Right renal cortex interstitium (tissue), 3 donors: ENCODE results near the gene SLC22A25. TPM values are rescaled to one million over a fixed set of nuclear protein-coding genes. Genes with fewer than 3 reads are reported as not detected.
"Not testable (repeated sequence)": the region's sequence is repeated elsewhere in the genome, so short reads cannot be mapped to it uniquely, and the experiment has no call there.

ENCODE experiments used
- DNase-seq, 3 donors: peaks; one replicate each; pipeline ENCODE4 v3.0.0-alpha.2; 2013; ENCODE audit warnings: low read depth in 3 of 3, low spot score in 2 of 3
- polyA plus RNA-seq, 3 donors: library from polyadenylated mRNA; unstranded; fragments of 120-200 nt; gene quantifications; one replicate each; pipeline ENCODE4 v1.2.1, GENCODE V29; 2013; ENCODE audit not compliant: insufficient read length in 3 of 3

The SLC22A25 gene
- polyA plus RNA-seq, 3 donors, result not detected

DNA sequence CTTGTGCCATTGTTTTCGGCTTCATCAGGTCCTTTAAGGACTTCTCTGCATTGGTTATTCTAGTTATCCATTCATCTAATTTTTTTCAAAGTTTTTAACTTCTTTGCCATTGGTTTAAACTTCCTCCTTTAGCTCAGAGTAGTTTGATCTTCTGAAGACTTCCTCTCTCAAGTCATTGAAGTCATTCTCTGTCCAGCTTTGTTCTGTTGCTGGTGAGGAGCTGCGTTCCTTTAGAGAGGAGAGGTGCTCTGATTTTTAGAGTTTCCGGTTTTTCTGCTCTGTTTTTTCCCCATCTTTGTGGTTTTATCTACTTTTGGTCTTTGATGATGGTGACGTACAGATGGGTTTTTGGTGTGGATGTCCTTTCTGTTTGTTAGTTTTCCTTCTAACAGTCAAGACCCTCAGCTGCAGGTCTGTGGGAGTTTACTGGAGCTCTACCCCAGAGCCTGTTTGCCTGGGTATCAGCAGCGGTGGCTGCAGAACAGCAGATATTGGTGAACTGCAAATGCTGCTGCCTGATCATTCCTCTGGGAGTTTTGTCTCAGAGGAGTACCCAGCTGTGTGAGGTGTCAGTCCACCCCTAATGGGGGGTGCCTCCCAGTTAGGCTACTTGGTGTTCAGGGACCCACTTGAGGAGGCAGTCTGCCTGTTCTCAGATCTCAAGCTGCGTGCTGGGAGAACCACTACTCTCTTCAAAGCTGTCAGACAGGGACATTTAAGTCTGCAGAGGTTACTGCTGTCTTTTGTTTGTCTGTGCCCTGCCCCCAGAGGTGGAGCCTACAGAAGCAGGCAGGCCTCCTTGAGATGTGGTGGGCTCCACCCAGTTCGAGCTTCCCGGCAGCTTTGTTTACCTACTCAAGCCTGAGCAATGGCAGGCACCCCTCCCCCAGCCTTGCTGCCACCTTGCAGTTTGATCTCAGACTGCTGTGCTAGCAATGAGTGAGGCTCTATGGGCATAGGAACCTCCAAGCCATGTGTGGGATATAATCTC is 7.6 kb downstream of the SLC22A25 start:
- DNase-seq, result not testable (repeated sequence)

- no peak for DNase-seq
These were observed 13.6 kb downstream of the SLC22A25 start for GRCh38 chr11:63229815-63230214.

DNA sequence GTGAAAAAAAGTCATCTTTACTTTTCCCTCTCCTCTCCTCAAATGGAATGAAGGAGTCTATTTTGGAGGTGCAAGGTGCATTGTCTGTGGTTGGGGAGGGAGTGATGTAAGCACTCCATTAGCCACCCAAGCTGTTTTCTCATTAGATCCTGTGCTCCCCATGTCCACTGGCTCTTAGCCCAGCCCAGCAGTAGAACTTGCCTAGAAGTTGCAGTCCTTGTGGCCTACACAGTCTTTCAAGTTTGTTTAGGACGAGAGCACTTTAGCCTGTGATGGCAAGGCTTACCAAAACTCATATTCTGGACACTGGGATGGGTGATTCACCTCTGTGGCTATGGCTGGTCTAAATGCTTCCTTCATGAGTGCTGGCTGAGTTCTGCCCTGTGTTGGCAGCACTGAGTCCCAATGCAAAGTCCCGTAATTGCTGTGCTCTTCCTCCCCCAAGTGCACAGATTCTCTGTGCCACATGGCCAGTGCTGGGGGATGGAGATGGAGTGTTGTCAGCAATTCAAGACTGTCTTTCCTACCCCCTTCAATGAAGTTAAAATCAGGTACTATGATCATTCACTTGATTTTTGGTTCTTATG is 15.8 kb downstream of the SLC22A25 start:
- no peak for DNase-seq

DNA sequence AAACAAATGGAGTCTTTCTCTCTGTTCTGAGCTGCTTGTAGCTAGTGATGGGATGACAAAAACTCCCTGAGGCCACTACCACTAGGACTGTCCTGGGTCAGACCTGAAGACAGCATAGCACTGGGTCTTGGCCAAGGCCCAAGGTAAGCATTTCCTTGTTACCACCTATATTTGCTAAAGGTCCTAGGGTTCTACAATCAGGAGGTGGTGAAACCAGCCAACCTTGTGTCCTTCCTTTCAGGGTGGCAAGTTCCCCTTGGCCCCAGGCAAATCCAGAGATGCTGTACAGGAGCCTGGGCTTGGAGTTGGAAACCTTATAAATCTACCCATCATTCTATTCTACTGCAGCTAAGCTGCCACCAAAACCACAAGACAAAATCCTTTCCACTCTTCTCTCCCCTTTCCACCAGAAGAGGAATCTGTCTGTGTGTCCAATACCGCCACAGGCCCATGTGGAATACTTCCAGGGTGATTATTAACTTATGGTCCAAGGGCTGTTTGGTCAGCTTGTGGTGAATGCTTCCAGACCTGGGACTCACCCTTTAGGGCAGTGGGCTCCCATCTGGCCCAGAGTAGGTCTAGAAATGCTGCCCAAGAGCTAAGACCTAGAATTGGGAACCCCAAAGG is 16.8 kb downstream of the SLC22A25 start:
- DNase-seq, result no peak

GRCh38 chr11:63214093-63214492 is 29.3 kb downstream of the SLC22A25 start:
- DNase-seq, result no peak

DNA sequence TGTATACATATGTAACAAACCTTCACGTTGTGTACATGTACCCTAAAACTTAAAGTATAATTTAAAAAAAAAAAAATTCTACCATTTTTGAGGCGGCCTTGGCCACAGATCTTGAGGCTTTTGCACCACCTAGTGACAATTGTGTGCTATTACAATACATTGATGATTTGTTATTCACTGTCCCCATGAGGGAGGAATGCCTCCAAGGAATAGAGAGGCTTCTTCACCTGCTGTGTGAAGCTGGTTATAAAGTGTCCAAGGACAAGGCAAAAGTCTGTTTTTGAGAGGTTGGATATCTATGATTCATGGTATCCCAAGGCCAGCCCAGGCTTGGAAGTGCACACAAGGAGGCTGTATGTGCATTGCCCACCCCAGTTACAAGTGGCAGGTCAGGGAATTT is 30.7 kb downstream of the SLC22A25 start:
- DNase-seq, result no peak

GRCh38 chr11:63210111-63210510 is 33.3 kb downstream of the SLC22A25 start:
- no peak for DNase-seq

Other genes starting within 250 kb of the SLC22A25 start
- gene SLC22A8, start 227.8 kb downstream of the SLC22A25 start, polyA plus RNA-seq, result 10 to 100 TPM; 29.0 to 48.6 (median 48.1) TPM
- under 1 TPM; 0.31 to 0.97 (median 0.69) TPM for gene SLC22A24, start 99.4 kb downstream of the SLC22A25 start, polyA plus RNA-seq
- gene SLC22A9, start 126.2 kb upstream of the SLC22A25 start, polyA plus RNA-seq, result not detected
- under 1 TPM; 0.42 to 0.51 (median 0.42) TPM for gene PLAAT5, start 247.6 kb upstream of the SLC22A25 start, polyA plus RNA-seq